Stimulated activated CD8-positive, alpha-beta memory T cell treated with anti-CD3 and anti-CD28 coated beads, Interleukin-12 subunit alpha, Interleukin-12 subunit beta, amount 100 ng/mL, for 24 hours (primary cell): ENCODE results near the gene SERBP1.
"Not testable (repeated sequence)": the region's sequence is repeated elsewhere in the genome, so short reads cannot be mapped to it uniquely, and the experiment has no call there.

Source experiments
- DNase-seq: peaks from one replicate; pipeline ENCODE4 v3.0.0-alpha.2; 2020; ENCODE audit errors: extremely low read depth

Gene SERBP1

DNA sequence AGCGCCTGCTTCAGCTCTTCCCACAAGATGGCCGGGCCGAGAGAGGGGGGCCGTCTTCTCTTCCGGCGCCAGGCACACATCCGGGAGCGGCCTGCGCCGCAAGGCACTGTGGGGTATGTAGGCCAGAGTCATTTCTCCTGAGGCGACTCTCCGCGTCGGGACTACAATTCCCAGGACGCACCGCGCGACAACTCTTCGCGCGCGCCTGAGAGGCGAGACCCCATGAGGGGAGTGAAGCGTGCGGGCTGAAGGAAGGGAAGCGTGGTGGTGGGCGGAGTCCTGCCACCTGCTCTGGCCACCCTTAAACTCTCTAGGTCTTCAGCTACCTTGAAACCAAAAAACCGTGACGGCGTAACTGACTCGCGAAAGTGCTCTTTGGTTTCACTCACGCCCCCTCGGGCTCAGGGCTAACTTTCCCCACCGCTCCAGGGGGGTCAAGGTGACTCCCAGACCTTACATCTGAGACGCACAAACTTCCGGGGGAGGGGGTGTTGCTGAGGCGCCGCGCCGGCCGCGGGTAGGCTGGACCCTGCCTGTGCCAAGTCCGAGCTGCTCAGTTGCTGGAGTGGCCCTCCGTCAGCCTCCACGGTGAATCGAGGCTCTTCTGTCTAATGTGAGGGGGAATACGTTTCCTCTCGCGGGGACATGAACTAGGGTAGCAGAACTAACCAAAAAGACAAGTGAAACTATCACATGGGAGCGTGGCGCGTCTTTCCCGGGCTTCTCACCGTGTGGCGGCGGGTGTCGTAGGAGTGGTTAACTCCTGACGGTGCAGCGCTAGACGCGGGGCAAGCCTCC, at the start of gene SERBP1:
Gene SERBP1 (minus strand): TSS at position 45 of the 798 bp plus-strand sequence. CDS start 102 bp downstream, outside the sequence.
- DNase-seq, result peak; percentile 87

DNA sequence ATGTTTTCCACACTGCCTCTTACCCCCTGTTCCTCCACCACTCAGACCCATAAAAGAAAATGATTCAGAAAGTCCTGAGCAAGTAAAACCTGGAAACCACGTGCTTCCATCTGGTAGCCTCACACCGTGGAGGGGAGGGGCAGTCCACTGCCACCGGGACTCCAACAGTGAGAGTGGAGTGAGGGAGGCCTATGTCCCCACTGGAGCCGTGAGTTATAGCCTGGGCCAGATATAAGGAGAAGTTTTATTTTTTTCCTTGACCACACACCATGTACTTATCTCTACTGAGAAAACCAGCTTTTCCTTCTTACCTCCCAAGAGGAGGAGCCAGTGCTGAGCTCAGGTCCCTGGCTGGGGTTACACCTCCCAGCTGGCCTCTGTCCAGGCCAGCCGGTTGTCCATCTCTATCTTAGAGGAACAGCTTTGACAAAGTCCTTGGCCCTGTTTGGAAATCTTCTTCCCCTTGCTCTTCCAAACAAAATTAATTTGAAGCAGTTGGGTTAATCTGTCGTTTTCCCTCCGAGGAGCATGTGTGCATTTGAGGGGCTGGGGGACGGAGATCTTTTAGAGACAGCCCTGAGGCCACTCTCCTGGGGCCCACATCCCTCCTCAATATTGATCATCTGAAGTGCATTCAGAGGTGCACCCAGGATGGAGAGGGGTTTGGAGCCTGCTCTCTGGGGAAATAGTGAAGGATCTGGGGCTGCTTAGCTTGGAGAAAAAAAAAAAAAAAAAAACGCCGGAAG, 49.1 kb upstream of the SERBP1 start:
- no peak for DNase-seq

DNA sequence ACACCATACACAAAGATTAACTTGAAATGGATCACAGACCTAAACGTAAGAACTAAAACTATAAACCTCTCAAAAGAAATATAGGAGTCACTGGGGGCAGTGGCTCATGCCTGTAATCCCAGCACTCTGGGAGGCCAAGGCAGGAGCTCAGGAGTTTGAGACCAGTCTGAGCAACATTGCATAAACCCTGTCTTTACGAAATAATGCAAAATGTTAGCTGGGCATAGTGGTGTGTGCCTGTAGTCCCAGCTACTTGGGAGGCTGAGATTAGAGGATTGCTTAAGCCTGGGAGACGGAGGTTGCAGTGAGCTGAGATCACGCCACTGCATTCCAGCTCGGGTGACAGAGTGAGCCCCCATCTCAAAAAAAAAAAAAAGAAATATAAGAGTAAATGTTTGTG, 46.7 kb upstream of the SERBP1 start:
- DNase-seq, result no peak

DNA sequence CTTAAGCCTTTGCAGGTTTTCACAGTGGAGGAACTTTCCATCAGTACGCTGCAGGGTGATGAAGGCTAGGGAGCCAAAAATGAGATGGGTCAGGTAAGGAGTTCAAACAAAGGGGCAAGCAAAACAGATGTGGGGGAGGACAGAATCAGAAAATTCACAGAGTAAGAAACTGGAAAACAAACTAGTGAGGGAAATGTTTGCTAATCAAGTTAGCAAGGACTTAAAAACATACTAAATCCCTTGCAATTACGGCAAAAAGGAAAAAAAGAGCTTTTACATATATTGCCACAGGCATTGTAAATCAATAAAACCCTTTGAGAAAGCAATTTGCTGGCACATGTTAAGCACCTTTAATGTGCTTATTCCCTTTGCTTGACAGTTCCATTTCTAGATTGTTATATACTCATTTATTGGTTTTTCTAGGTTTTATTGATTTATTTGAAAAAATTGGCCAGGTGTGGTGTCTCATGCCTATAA, 45.8 kb upstream of the SERBP1 start:
- DNase-seq, result no peak

DNA sequence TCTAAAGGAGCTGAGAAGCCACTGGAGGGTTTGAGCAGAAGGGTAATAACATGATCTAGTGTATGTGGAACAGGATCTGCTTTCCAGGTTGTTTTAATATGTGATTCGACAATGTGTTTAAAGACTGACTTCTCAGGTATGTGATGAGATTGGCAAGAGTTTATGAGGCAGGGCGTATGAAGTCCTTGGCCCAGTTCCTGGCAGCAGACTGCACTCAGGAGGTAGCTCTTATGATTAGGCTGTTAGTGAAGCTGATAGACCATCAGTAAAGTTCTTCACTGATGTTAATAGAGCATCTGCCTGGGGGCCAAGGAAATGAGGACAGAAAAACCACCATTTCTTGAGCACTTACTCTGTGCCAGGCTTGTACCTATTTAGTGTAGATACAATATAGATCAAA, 41.9 kb upstream of the SERBP1 start:
- no peak for DNase-seq

DNA sequence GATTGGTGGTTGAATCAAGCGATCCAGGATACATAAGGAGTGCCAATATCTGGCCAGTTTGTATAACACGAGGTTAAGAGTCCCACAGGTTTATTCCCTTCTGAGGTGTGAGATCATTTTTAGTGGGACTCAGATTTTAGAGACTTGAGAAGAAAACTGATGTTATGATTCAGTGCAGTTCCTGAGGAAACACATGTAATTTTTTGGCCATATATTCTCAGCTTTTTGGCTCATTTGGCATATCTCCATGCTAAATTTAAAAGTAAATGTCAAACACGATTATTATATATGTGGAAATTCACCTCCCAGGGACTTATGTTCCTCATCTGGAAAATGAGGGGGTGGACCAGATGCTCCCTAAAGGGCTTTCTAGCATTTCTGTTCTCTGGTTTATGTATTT, 39.2 kb upstream of the SERBP1 start:
- no peak for DNase-seq

DNA sequence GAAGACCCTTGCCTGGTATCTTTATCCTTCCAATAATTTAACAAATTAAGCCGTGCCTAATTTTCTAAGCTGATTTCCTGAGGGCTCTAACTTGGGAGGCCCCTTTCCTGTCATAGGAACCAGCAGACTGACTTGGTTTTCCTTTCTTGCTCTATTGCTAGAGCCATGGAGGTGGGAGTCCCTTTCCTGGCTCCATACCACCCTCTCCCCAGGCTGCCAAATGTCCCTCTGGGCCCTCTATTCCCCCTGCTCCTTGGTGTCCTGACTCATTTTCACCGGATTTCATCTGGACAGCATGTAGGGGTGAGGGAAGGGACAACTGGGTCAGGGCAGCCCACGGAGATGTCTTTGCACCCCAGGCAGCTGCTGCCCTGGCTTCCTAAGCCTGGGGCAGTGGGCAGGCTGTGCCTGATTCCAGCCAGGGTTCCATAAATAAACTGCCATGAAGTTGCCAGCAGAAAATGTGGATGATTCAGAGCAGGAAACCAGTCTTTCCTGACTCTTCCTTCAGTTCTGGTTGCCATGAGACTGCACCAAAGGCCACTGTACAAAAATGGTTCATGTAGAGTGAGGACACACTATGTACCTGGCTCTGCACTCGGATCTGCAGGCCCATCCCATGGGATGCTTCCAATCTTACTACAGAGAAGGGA, 38.0 kb upstream of the SERBP1 start:
- DNase-seq, result no peak

DNA sequence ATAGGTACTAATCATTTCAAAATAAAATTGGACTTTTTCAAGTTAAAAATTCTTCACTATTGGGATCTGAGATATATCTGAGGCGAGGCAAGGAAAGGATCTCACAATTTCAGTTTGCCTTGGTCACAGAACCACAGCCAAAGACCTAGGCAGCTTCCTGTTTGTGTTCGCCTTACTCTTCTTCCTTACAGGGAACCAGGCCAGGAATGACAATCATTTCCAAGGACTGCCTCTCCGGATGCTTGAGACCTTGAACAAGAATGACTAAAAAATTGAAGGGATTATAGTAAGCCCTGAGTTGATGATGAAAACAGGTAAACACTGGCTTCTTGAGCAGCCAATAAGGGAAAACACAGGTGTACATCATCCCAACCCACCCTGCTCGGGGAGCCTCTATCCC, 35.2 kb upstream of the SERBP1 start:
- no peak for DNase-seq

DNA sequence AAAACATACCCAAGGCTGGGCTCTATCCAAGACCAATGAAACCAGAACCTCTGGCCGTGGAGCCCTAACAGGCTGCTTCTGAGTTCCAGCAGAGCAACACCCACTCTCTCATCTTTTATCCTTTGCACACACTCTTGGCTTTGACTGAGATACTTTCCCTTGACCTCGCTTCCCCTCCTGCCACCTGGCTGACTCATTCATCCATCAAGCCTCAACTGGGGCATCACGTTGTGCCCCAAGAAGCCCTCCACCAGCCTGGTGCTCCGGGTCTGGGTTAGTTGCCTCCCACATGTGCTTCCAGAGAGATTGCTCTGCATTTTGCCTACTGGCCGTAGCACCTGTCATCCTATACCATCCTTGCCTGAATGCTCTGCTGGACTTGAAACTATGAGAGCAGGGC, 34.5 kb upstream of the SERBP1 start:
- no peak for DNase-seq

DNA sequence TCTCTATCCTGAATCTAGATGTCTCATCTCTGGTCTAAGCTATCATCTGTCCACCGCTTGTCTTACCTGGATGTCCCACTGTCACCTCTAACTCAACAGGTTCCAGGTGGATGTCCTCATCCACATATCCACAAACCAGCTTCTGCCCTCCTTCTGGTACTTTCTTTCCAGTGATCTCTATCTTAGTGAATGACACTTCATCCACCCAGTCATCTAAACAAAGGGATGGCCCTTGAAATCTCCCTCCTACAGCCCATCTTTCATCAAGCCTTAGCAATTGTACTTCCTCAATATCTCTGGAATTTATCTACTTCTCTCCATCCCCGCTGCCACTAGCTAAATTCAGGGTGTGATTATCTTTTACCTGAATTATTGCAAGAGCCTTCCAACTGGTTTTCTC, 33.9 kb upstream of the SERBP1 start:
- DNase-seq, result no peak

DNA sequence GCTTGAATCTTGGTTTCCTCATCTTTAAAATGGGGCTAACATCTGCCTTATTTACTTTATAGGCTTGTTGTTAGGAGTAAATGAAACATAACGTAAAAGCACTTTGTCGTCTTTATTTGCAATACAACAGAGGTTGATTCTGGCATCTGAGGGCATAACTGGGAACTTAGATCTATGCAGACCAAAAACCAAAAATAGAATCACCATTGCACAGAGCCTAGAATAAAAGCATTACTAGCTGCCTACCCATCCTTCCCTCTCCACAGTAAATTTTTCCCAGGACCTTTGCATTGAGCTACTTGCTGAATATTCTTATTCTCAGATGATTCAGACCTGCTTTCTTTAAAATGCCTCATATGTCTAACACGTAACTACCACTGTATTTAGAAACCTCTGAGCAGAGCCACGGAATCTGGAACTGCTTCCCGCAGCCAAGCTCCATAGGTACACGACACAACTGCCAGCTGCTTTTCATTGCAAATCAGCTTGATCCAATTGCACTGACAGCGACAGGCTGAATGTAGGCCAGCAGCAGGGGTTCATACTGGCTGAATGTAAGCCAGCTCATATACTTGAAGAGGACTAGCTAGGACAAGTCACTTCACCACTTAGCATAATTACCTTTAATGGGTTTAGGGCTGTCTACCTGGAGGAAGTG, 33.2 kb upstream of the SERBP1 start:
- DNase-seq, result no peak

DNA sequence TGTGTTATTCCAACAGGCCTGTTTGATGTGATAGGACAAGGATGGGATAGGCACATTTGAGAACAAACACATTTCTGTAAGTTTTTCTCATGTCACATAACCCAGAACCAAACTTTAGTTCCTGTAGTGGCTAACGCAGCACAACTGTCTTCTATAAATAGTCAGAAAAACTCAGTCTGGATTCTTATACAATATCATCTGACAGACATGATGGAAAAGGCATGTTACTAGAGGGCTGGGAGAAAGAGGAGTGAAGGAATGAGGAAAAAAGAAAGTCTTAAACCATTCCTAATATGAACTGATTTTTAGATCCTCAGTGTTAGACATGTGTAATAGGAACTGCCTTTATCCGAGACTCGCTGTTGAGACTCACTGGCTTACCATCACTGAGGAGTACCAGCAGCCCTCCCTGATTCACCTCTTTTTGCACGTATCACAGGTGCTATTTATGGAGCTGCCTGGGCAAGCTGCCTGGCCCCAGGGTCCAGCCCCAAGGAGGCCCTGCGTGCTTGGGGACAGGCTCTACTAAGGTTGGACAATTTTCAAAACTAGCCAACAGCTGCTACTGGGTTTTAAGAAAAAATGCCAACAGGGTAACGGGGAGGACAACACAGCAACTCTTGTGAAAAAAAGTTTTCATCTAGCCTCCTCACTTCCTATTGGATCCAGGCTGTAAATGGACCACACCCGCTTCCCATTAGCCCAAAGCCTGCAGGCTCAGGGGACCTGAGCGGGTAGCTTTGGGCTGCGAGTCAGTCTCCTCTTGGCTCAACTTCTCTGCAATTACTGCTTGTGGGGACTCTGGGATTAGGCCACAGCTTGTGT, 30.7 kb upstream of the SERBP1 start:
- no peak for DNase-seq

DNA sequence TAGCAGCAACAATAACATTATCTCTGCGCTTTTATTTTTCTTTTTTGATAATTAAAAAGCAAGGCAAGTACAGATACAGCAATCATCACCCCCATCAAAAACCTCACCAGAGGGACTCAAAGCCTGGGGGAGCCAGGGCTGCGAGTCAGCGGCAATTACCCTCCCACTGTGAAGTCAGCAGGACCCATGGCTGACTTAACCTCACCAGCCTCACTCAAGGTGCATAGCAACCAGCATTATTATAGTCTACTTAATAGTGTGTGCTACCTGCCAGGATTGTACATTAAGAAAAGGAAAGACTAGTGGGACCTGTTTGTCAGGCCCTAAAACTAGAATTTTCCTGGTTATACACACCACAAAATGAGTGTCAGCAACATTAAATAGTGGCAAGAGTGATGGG, 28.9 kb upstream of the SERBP1 start:
- DNase-seq, result no peak

DNA sequence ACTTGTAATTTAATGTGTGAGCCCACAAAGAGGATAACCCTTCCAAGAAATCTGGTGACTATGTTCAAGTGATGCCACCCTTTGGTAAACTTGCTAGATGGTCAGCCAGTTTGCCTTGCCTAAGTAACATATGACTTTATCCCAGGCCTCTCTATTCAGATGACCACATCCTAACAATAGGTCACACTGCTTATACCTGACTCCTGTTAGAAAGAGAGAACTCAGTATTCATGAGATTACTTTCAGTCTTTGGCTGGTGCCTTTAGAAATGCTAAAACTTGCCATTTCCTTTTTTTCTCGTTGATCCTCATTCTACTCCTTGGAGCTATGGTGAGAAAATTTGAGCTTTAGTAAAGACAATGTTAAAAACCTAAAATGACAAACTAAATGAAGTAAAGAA, 28.5 kb upstream of the SERBP1 start:
- DNase-seq, result no peak

DNA sequence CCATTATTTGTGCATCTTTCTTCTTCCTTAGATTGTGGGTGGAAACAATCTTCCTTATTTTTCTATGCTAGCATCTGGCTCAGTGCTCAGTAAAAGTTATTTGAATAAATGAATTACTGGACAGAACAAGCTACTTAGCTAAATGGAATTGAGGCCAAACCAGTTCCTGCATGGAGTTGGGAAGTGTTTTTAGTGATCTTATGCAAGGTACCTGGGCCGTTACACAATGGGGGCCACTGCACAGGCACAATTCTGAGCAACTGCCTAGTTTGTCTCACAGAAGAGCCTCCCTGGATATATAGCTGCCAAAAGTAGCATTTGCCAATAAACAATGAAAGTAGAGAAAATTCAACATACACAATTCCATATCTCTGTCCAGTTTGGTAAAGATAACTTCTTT, 27.0 kb upstream of the SERBP1 start:
- DNase-seq, result no peak

DNA sequence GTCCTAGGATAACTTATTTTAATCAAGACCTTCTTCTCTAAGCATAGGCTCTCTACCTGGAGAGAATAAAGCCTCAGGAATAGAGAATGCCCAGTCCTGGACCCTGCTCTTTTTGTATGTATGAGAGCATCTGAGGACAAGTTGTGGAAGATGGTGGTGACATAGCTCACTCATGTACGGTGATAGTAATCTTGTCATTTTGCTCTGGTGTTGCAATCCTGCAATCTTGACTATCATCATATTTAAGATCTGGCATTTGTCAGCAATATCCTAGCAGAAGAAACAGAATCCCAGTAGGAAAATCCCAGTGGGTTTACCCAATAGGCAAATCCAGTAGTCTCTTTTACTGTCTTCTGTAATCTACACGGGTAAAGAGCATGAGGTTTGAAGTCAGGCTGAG, 21.6 kb upstream of the SERBP1 start:
- no peak for DNase-seq

DNA sequence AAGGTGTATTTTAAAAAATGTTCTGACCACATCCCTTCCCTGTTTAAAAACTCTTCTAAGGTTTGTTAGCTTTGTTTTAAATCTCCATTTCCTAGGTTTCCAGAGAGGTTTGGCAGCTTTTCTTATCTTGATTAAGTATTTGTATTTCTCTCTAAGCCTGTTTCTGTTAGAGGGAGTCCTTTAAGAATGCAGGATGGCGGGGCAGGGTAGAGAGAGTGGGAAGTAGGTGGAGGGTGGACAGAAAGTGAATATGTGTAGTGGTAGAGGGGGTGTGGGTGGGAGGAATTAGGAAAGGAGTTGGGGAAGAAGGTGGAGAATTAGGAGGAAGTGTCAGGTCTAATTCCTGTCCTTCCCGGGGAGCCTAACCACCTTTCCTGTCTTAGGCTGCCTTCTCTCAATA, 21.2 kb upstream of the SERBP1 start:
- no peak for DNase-seq

DNA sequence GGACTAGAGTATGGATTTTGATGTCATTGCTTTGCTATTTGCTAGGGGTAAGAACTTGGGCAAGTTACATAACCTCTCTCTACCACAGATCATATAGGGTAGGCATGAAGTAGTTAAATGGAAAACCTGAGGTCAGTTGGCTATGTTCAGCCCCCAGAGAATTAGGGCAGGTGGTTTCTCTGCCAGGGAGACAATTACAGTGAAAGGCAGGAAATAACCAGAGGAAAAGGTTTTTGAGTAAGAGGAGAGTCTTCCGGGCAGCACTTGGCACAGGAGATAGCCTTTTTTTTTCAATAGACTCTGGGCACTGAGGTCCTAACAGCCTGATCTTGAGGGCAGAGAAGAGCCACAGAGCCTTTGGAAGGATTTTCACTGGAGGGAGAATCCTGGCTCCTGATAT, 16.7 kb upstream of the SERBP1 start:
- no peak for DNase-seq

DNA sequence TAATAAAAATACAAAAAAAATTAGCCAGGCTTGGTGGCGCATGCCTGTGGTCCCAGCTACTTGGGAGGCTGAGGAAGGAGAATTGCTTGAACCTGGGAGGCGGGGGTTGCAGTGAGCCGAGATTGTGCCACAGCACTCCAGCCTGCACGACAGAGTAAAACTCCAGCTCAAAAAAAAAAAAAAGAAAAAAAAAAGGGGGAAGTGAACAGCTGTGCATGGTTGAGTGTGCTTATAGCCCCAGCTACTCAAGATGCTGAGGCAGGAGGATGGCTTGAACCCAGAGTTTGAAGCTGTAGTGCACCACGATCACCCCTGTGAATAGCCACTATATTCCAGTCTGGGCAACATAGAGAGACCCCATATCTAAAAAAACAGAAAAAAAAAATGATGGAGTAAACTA, 15.8 kb upstream of the SERBP1 start:
- not testable (repeated sequence) for DNase-seq

DNA sequence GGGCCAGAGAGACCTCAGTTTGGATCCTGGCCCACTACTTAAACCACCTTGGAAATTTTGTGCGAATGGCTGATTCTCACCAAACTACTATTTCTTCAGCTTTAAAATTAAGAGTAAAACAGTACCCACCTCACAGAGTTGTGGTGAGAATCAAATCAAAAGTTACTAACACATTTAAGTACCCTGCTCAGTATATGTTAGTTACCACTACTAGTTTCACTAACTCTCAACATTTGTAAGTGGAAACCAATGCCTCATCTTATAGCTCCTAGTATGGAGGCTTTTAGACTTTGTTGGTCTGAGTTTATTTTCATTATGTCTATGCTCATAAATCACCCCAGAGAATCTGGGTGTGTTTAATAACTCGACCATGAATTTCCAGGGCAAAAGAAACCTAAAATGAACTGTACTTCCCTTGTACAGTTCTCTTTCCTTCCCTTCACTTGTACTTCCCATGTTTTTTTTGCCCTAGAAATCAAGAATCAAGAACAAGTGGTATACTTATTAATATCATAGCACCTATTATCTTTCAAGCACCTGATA, 11.6 kb upstream of the SERBP1 start:
- no peak for DNase-seq

DNA sequence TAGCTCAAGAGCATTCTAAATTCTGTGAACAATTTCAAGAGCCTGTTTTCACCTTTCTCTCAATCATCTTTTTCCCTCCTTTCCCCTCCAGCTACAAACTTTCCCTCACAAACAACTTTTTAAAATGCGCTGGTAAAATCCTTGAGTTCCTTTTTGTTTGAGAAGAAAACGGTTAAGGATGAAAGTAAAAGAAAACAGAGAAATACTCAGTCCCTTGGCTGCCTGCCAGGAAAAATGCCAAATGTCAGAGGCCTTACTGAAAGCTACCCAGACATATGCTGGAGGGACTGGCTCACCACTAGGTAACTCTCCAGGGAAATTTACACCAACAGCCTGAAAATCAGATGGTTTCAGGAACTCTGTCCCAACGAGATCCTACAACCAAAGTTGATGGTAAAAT, 11.0 kb upstream of the SERBP1 start:
- DNase-seq, result no peak
